AG10803 (cell line): Measurements from ENCODE around the gene DBN1.

Experiments used
- DNase-seq: peaks from one replicate; pipeline ENCODE4 v3.0.0; 2010; ENCODE audit warnings: low read depth
- H3K4me3 ChIP-seq: 2 replicates; pipeline ENCODE4 v1.5.1; 2011; ENCODE audit warnings: mild to moderate bottlenecking, low read length, control low read depth
- CTCF ChIP-seq: conservative IDR thresholded peaks from 2 replicates; pipeline ENCODE4 v1.5.1; 2011; ENCODE audit warnings: mild to moderate bottlenecking, low read length, control low read depth, inconsistent platforms

DBN1 gene

GRCh38 chr5:177494346-177495195, 21.1 kb upstream of the DBN1 start:
- peak; percentile 55 for TF ChIP-seq CTCF
- peak; percentile 78 for DNase-seq
- H3K4me3 ChIP-seq = peak overlapping the region; percentile 91

- DNase-seq = no peak
- peak overlapping the region; percentile 91 for H3K4me3 ChIP-seq
- no peak for TF ChIP-seq CTCF
Measured at GRCh38 chr5:177493795-177494345, 20.4 kb upstream of the DBN1 start.

- no peak for DNase-seq
- no peak for TF ChIP-seq CTCF
- H3K4me3 ChIP-seq = no peak overlapping the region
Measured at GRCh38 chr5:177492841-177493240, 19.4 kb upstream of the DBN1 start.

GRCh38 chr5:177491983-177492746, 18.7 kb upstream of the DBN1 start:
- no peak for DNase-seq

GRCh38 chr5:177491429-177491945, 18.1 kb upstream of the DBN1 start:
- no peak for DNase-seq
- H3K4me3 ChIP-seq = no peak overlapping the region
- peak; percentile 45 for TF ChIP-seq CTCF

More at GRCh38 chr5:177491983-177492746, 18.7 kb upstream of the DBN1 start:
- H3K4me3 ChIP-seq = no peak overlapping the region
- no peak for TF ChIP-seq CTCF

GRCh38 chr5:177490992-177491391, 17.6 kb upstream of the DBN1 start:
- H3K4me3 ChIP-seq = no peak overlapping the region
- no peak for DNase-seq
- no peak for TF ChIP-seq CTCF
